H1 (cell line): ENCODE results near the gene PTEN. TPM values are rescaled to one million over a fixed set of nuclear protein-coding genes. Genes with fewer than 3 reads are reported as not detected.

Experiments
- EGR1 ChIP-seq: IDR thresholded peaks from 2 replicates; pipeline ENCODE4 v1.6.1; 2011; ENCODE audit warnings: low read depth, low read length, borderline replicate concordance
- GTF2F1 ChIP-seq: IDR thresholded peaks from 2 replicates; pipeline ENCODE4 v1.6.1; 2012; ENCODE audit warnings: low read depth, low read length, improper control_type of control experiment, borderline replicate concordance
- KDM1A ChIP-seq: fragments of 200-600, 300-600 bp; sonication (generic); IDR thresholded peaks from 2 replicates; pipeline ENCODE4 v1.7.1; 2016; ENCODE audit warnings: mild to moderate bottlenecking, low read length, borderline replicate concordance
- USF2 ChIP-seq: IDR thresholded peaks from 2 replicates; pipeline ENCODE4 v1.6.1; 2011; ENCODE audit warnings: low read length, improper control_type of control experiment
- YY1 ChIP-seq: IDR thresholded peaks from 2 replicates; pipeline ENCODE4 v1.6.1; 2011; ENCODE audit warnings: low read depth, mild to moderate bottlenecking, low read length
- polyA plus RNA-seq, 7 experiments: library from polyadenylated mRNA; depleted of rRNA in 3 of 7; stranded (reverse) in 5 of 7; unstranded in 2 of 7; fragments of >200 nt in 5 of 7; fragments of 200-250 nt in 2 of 7; gene quantifications; 1 replicate in 5 of 7; 2 replicates in 1 of 7; 4 replicates in 1 of 7; pipeline versions ENCODE4 v1.2.1 to v1.2.3, GENCODE V29; 2011 to 2013; ENCODE audit warnings: missing spikeins in 2 of 7, mixed read lengths in 2 of 7
- total RNA-seq: library from RNA; stranded (reverse); fragmentation: NEBNext Ultra II Directional; extraction: Animal tissue kit (Norgen Biotek cat#: 25700); gene quantifications from 2 replicates; pipeline ENCODE4 v1.2.1, GENCODE V29; 2021

The PTEN gene
- total and polyA plus RNA-seq, 2 of the 8 experiments (the other 6 are each of a cell fraction or from before 2014, with no cell fraction given) = 6.3 to 48.7 TPM

DNA sequence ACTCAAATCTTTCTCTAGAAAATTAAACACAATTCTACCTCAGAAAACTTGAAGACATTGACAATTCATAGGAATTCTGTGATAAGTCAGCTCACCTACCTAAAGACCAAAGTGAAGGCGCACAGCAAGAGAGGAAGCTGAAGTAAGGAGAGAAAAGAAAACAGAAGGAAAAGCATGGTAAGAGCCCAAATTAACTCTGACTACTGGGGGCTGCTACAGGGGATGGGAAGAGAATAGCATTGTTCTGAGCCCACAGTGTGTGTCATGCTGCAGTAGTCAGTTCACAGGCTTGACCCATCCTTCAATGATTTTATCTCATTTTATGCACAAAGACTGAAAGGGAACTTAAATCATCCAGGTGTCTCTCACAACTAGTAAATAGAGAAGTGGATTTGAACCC is 111.3 kb downstream of the PTEN start (continued):
- TF ChIP-seq EGR1 (no peak), KDM1A (no peak), YY1 (no peak), USF2 (no peak), GTF2F1 (no peak)
